RWPE1 (cell line): ENCODE results near the gene CSMD2.

Experiments used
- CTCF ChIA-PET: fragments of 350-600 bp; sonication (Branson Sonifier 250); formaldehyde crosslinking; extraction: SDS; loops from one replicate; lab custom pipeline; 2021; lab: Yijun Ruan, JAX
- POLR2A ChIA-PET: fragments of 400-600 bp; formaldehyde crosslinking; extraction: SDS; loops from one replicate; lab custom pipeline; 2020; ENCODE audit warnings: antibody characterized with exemption; ENCODE audit not compliant: low non-redundant PET; lab: Yijun Ruan, JAX
- DNase-seq: peaks from one replicate; pipeline ENCODE4 v3.0.0; 2012; ENCODE audit warnings: low spot score
- H3K27ac ChIP-seq: fragments of 450-650 bp; 2 replicates; pipeline ENCODE4 v1.5.1; 2017
- TF ChIP-seq, protein P1 (sequence below): fragments of 450-650 bp; conservative IDR thresholded peaks from 2 replicates; pipeline ENCODE4 v1.5.1; 2017; ENCODE audit warnings: low read depth, mild to moderate bottlenecking

CSMD2 gene

DNA sequence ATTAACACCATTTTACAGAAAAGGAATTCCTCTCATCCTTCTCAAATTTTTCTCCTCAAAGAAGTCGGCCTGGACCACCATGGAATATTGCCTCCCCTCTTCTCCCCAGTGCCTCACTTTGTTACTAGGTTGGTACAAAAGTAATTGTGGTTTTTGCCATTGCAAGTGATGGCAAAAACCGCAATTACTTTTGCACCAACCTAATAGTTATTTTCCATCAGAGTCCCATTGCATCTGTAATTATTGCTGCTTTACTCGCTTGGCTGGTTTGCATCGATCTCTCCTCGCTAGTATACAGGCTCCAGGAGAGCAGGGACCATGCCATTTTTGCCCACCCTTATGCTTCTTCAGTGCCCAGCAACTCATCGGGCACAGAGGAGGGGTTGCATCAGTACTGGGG is 10.7 kb upstream of the CSMD2 start:
- TF ChIP-seq, protein P1, sequence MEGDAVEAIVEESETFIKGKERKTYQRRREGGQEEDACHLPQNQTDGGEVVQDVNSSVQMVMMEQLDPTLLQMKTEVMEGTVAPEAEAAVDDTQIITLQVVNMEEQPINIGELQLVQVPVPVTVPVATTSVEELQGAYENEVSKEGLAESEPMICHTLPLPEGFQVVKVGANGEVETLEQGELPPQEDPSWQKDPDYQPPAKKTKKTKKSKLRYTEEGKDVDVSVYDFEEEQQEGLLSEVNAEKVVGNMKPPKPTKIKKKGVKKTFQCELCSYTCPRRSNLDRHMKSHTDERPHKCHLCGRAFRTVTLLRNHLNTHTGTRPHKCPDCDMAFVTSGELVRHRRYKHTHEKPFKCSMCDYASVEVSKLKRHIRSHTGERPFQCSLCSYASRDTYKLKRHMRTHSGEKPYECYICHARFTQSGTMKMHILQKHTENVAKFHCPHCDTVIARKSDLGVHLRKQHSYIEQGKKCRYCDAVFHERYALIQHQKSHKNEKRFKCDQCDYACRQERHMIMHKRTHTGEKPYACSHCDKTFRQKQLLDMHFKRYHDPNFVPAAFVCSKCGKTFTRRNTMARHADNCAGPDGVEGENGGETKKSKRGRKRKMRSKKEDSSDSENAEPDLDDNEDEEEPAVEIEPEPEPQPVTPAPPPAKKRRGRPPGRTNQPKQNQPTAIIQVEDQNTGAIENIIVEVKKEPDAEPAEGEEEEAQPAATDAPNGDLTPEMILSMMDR, result no peak
- POLR2A ChIA-PET, result no interaction called here

DNA sequence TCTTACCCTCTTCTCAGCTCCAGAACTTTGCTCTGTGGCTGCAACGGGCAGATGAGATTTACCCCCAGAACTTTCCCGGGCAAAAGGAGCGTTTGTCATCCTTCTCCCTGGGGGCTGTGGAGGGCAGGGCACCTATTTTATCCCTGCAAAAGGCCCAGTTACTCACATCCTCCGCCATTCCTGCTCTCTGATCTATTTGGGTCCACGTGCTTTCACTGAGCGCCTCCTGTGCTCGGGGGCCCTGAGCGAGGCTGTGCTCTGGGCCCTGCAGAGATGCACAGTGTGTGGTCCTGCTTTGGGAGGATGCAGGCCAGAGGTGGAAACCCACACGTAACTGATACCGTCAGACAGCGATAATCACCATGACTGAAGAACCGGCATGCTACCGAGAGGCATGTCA is 2.4 kb upstream of the CSMD2 start:
- no peak for DNase-seq
- no peak overlapping the region for H3K27ac ChIP-seq
- CTCF ChIA-PET, result interaction anchor here (0.9 kb wide), 1 partner anchor 575 kb away, joined by 4 read pairs; no protein-coding TSS in a partner anchor

More for the DNA sequence above, 10.7 kb upstream of the CSMD2 start:
- CTCF ChIA-PET, result interaction anchor here (0.6 kb wide), 1 partner anchor 36 kb away, joined by 3 read pairs; no protein-coding TSS in a partner anchor
- no peak for DNase-seq
- H3K27ac ChIP-seq, result no peak overlapping the region

DNA sequence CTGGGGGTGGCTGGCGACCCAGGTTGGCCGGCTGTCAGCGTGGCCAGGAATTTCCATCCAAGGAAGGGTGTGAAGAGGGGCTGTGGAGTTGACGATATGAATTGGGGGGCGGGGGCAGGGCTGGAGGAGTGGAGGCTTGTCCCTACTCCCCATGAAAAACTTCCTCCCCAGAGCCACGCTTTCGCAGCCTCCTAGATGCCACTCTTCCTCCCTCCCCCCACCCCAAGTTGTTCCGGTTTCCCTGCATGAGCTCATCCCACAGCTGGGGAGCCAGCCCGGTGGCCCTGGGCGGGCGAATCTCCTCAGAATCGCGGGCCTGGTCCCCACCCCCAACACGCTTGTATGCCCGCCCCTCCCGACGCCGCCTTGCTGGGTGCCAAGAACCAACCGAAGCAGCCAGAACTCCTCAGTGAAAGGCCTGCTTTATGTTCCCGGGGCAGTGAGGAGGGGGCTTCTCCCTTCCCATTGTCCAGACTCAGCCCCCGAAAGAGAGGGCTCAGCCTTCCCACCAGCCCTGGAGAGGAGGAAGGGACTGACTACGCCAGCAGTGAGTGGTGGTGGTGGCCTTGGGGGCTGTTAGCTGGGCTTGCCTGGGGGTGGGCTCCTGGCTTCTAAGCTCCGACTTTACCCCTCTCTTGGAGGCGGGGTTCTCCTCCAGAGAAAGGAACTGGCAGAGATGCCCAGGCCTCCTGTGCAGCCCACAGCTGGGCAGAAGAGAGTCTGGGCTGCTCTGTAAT is 1.8 kb upstream of the CSMD2 start:
- TF ChIP-seq, protein P1, result no peak
- DNase-seq, result no peak
- ChIA-PET CTCF (interaction anchor here (0.6 to 0.9 kb wide), 2 partner anchors 121 to 576 kb away, joined by 3 to 4 read pairs; no protein-coding TSS in a partner anchor), POLR2A (no interaction called here)
- no peak overlapping the region for H3K27ac ChIP-seq

More for the DNA sequence above, 2.4 kb upstream of the CSMD2 start:
- TF ChIP-seq, protein P1, result no peak
- POLR2A ChIA-PET, result no interaction called here

DNA sequence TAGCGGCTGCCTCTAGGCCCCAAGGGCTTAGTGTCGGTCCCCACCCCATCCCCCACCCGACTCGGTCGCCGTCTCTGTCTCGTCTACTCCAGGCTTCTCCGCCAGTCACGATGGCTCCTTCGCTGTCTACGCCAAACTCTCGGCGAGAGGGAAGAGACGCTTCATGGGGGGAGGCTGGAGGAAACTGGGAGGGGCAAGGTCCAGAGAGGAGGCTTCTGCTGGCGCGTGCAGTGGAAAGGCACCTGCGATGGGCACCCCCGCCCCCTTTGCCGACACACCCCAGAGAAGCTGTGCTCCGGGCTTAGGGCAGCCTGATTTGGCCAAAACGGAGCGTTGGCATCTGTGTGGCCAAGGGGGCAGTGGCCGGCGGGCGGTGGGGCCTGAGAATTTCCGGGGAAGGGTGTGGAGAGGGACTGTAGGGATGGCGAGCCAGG is 1.2 kb upstream of the CSMD2 start:
- no peak overlapping the region for H3K27ac ChIP-seq
- no peak for DNase-seq

GRCh38 chr1:34165422-34165921 is 442 bp upstream of the CSMD2 start:
- H3K27ac ChIP-seq, result no peak overlapping the region
- DNase-seq, result no peak
- CTCF ChIA-PET, result interaction anchor here (0.6 to 0.8 kb wide), 3 partner anchors 96 to 707 kb away, joined by 3 to 4 read pairs (median 4); no protein-coding TSS in a partner anchor
- POLR2A ChIA-PET, result no interaction called here
- TF ChIP-seq, protein P1, result no peak

More for the DNA sequence above, 1.2 kb upstream of the CSMD2 start:
- TF ChIP-seq, protein P1, result no peak
- ChIA-PET POLR2A (no interaction called here), CTCF (no interaction called here)

DNA sequence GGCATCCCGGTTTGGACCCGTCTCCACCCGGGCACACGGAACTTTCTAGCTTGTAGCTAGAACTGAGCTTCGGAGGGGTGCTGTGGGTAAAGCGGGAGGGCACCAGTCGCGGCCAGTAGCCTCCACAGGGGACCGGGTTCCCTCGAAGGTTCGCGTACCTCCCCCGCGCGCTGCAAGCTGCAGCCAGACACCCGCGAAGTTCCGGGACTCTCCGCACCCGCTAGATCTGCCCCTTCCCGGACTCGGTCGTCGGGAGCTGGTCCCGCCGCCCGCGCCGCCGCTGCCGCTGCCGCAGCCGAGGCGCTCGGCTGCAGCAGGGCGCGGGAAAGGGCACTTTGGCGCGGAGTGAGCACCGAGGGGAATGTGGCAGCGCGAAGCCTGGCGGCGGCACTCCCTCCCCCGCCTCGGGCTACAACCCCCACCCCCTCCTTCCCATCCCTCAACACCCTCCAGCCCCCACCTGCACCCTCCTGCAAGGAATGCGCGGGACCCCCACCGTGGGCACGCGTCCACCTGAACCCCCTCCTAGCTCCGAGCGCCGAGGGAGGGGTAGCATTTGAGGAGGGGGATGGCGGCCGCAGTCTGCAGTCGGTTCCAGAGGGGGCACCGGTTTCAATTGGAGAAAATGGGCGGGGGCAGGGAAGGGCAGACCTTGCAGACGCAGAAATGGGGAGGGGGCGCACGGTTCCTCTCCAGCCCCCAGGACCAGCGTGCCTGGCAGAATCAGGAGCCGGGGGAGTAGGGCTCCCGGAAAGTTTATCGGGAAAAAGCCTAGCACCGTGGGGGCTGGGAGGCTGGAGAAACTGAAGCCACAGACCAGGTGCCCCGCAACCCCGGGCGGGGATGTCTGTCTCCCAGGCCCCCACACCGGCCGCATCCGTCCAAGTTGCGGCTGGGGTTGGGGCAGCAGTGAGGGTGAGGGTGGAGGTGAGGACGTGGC is 968 bp downstream of the CSMD2 start:
- ChIA-PET CTCF (interaction anchor here (1.1 to 1.4 kb wide), 5 partner anchors 10 to 531 kb away, joined by 3 to 8 read pairs (median 6); no protein-coding TSS in a partner anchor), POLR2A (no interaction called here)
- TF ChIP-seq, protein P1, result no peak
- H3K27ac ChIP-seq, result no peak overlapping the region
- DNase-seq, result no peak
